GM12801 (cell line): ENCODE results near the gene INPP5B.

ENCODE experiments used
- TF ChIP-seq, protein P1 (sequence below): IDR thresholded peaks from one replicate; pipeline ENCODE4 v1.5.1; 2011; ENCODE audit warnings: control low read depth; ENCODE audit not compliant: insufficient read length; ENCODE audit errors: extremely low read depth

The INPP5B gene

DNA sequence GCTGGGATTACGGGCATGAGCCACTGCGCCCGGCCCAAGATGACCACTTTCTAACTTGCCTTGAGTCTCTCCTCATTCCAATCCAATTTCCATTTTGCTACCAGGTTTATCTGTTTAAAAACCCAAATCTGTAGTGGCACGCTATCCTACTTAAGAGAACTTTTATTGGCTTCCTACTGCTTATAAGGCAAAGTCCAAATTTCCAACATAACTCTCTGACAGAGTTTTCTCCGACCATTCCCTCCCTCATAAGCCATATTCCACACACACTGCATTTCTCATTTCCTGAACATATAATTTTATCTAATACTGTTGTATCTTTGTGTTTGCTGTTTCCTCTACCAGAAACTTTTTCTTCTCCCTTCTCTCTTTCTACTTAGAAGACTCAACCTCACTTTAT lies 27.7 kb upstream of the INPP5B start:
- TF ChIP-seq, protein P1, sequence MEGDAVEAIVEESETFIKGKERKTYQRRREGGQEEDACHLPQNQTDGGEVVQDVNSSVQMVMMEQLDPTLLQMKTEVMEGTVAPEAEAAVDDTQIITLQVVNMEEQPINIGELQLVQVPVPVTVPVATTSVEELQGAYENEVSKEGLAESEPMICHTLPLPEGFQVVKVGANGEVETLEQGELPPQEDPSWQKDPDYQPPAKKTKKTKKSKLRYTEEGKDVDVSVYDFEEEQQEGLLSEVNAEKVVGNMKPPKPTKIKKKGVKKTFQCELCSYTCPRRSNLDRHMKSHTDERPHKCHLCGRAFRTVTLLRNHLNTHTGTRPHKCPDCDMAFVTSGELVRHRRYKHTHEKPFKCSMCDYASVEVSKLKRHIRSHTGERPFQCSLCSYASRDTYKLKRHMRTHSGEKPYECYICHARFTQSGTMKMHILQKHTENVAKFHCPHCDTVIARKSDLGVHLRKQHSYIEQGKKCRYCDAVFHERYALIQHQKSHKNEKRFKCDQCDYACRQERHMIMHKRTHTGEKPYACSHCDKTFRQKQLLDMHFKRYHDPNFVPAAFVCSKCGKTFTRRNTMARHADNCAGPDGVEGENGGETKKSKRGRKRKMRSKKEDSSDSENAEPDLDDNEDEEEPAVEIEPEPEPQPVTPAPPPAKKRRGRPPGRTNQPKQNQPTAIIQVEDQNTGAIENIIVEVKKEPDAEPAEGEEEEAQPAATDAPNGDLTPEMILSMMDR: no peak

GRCh38 chr1:37965301-37965700 lies 18.4 kb upstream of the INPP5B start:
- TF ChIP-seq, protein P1: no peak

- TF ChIP-seq, protein P1: no peak
These were observed 11.8 kb upstream of the INPP5B start for GRCh38 chr1:37958690-37959089.

GRCh38 chr1:37955685-37956084 lies 8.8 kb upstream of the INPP5B start:
- TF ChIP-seq, protein P1: no peak

DNA sequence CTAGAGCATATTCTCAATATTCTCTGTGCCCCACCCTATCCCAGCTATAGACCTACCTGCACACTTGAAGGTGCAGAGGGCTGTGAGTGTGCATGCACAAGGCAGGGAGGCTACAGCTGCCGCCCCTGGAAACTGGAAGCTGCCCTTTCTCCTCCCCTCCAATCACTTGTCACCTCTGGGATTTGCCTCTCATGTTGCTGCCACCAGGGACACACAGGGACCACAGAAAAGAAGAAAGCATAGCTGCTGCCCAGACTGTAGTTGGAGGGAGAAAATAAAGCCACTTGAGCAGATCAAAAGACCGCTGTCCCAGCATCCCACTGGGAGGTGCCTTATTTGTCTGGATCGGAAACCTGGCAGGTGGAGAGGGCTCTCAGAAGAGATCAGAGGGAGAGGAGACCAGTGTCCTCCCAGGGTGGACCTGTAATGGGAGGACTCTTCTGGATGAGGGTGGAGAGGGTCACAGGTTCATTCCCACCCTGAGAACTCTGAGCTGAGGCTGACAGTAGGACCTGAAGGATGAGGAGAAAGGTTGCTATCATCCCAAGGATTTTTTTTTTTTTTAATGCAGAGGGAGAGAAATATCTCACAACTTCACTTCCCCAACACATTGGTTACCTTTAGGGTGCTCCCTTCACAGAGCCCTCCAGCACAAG lies 7.6 kb upstream of the INPP5B start:
- TF ChIP-seq, protein P1: no peak

GRCh38 chr1:37952738-37953137 lies 5.9 kb upstream of the INPP5B start:
- TF ChIP-seq, protein P1: no peak

- TF ChIP-seq, protein P1: no peak
These were observed 5.2 kb upstream of the INPP5B start for GRCh38 chr1:37951783-37952624.
